Measurements from ENCODE around the gene GSAP. TPM values are rescaled to one million over a fixed set of nuclear protein-coding genes. Genes with fewer than 3 reads are reported as not detected.
A peak's percentile ranks its signal among the peaks of the same experiment; 100 is the strongest.

The GSAP gene
- total RNA-seq, 1 donor from 2014 or later, result 19.6 TPM

GRCh38 chr7:77420438-77420837 lies 4.3 kb upstream of the GSAP start:
- TF ChIP-seq, protein P1, sequence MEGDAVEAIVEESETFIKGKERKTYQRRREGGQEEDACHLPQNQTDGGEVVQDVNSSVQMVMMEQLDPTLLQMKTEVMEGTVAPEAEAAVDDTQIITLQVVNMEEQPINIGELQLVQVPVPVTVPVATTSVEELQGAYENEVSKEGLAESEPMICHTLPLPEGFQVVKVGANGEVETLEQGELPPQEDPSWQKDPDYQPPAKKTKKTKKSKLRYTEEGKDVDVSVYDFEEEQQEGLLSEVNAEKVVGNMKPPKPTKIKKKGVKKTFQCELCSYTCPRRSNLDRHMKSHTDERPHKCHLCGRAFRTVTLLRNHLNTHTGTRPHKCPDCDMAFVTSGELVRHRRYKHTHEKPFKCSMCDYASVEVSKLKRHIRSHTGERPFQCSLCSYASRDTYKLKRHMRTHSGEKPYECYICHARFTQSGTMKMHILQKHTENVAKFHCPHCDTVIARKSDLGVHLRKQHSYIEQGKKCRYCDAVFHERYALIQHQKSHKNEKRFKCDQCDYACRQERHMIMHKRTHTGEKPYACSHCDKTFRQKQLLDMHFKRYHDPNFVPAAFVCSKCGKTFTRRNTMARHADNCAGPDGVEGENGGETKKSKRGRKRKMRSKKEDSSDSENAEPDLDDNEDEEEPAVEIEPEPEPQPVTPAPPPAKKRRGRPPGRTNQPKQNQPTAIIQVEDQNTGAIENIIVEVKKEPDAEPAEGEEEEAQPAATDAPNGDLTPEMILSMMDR (IDR thresholded peaks at IDR 0.05; ENCODE audit: unreplicated experiment), result no peak
- Mint-ChIP-seq H3K4me1 (peaks cover 16% of the 10 kb centered on the region), H3K27me3 (ENCODE audit: low read depth) (peaks cover 4% of the 10 kb centered on the region), H3K36me3 (no peaks in the 10 kb centered on the region), H3K4me3 (no peak overlapping the region), H3K27ac (no peak overlapping the region), H3K9me3 (no peaks in the 10 kb centered on the region)
- DNase-seq (ENCODE audit: low spot score in 2 of 2, unreplicated experiment in 2 of 2), result no peak

DNA sequence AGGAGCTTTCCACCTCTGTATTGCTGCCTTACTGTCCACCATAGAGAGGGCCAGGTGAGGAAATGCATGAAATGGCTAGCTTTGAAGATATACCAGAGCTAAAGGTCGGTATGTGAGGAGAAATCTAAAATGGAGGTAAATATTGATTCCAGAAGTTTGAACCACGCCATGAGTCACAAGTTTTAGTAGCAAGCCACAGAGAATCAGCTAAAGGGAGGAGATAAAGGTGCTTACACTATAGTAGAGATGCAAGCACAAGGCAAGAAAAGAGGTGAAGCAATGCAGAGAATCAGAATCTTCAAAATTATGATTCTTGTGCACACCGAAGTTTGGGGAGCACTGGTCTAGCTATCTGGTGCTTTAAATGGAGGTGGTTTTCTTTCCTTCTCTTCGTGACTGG lies 3.0 kb upstream of the GSAP start:
- Mint-ChIP-seq H3K27me3 (ENCODE audit: low read depth) (peaks cover 14% of the 10 kb centered on the region), H3K4me1 (peaks cover 15% of the 10 kb centered on the region), H3K9me3 (no peaks in the 10 kb centered on the region), H3K27ac (no peak overlapping the region), H3K4me3 (no peak overlapping the region), H3K36me3 (no peaks in the 10 kb centered on the region)
- TF ChIP-seq, protein P1 (IDR thresholded peaks at IDR 0.05; ENCODE audit: unreplicated experiment), result no peak
- DNase-seq (ENCODE audit: low spot score in 2 of 2, unreplicated experiment in 2 of 2), result no peak

- Mint-ChIP-seq H3K4me3 (no peak overlapping the region), H3K27me3 (ENCODE audit: low read depth) (peaks cover 18% of the 10 kb centered on the region), H3K9me3 (no peaks in the 10 kb centered on the region), H3K27ac (no peak overlapping the region), H3K4me1 (peaks cover 15% of the 10 kb centered on the region), H3K36me3 (no peaks in the 10 kb centered on the region)
- TF ChIP-seq, protein P1 (IDR thresholded peaks at IDR 0.05; ENCODE audit: unreplicated experiment), result no peak
- no peak for DNase-seq (ENCODE audit: low spot score in 2 of 2, unreplicated experiment in 2 of 2)
Measured at GRCh38 chr7:77417801-77418200, 1.7 kb upstream of the GSAP start.

DNA sequence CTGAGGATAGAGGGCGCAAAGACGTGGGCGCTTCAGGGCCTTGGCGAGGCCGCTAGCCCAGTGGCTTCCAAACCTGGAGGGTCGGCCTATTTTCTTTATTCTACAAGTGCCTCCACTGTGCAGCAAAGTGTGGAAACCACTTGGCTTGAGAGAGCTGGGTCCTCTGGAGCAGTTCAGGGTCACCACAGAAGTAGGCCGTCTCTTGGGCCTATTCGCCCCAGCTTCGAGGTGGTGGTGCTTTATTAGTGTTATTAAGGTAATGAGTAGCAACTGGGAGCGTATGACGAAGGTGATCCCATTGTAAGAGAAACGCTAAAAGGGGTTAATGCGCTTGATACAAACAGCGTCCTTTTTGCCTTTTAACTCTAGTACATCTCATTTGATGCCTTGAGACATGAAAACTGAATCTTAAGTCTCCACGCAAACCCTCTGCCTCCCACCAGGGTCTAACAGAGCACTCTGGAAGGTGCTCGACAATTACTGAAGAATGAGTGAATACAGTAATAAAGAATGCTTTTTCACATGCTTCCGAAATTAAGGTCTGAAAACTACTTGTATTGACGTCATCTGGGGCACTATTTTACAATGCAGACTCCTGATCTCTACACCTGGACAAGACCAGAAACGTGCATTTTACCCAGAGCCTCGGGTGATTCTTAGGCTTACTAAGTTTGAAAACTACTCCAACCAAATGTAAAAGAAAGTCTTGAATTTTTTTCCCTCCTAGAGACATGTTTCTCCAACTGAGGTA lies 647 bp upstream of the GSAP start:
- H3K9me3 Mint-ChIP-seq, result no peaks in the 10 kb centered on the region
- TF ChIP-seq, protein P1 (IDR thresholded peaks at IDR 0.05; ENCODE audit: unreplicated experiment), result no peak
- peak overlapping the region; percentile 65 for H3K4me3 Mint-ChIP-seq
- no peaks in the 10 kb centered on the region for H3K36me3 Mint-ChIP-seq
- H3K27ac Mint-ChIP-seq, result peak overlapping the region; percentile 16
- H3K27me3 Mint-ChIP-seq (ENCODE audit: low read depth), result peaks cover 18% of the 10 kb centered on the region
- no peak for DNase-seq (ENCODE audit: low spot score in 2 of 2, unreplicated experiment in 2 of 2)
- peaks cover 6% of the 10 kb centered on the region for H3K4me1 Mint-ChIP-seq

DNA sequence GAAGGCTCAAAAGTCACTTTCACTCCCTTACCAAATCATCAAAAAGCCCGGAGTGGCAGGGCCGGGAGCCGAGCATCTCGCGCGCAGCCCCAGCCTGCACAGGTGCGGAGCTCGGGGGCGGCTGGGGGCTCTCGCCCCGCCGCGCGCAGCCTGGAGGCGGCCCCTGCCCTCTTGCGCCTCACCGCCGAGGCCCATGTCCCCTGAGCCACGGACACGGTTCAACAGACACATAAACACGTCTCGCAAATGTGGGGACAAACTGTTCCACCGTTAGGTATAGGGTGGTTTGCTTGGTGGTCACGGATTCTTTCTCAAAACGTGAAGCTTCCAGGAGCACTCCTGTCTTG lies 700 bp downstream of the GSAP start:
- Mint-ChIP-seq H3K27me3 (ENCODE audit: low read depth) (peaks cover 18% of the 10 kb centered on the region), H3K4me1 (peaks cover 6% of the 10 kb centered on the region), H3K9me3 (no peaks in the 10 kb centered on the region), H3K27ac (peak overlapping the region; percentile 34), H3K4me3 (peak overlapping the region; percentile 65), H3K36me3 (no peaks in the 10 kb centered on the region)
- TF ChIP-seq, protein P1 (IDR thresholded peaks at IDR 0.05; ENCODE audit: unreplicated experiment), result no peak
- no peak for DNase-seq (ENCODE audit: low spot score in 2 of 2, unreplicated experiment in 2 of 2)

Measured in mesothelial cell of epicardium (in vitro differentiated cells).